Measurements from ENCODE around the gene TMEM115.

- TF ChIP-seq CTCF (IDR thresholded peaks at IDR 0.05; ENCODE audit: insufficient read depth, low read length) (no peak), REST (IDR thresholded peaks at IDR 0.05; ENCODE audit: insufficient replicate concordance, low read depth) (no peak)
Measured at GRCh38 chr3:50355829-50356552, 3.3 kb downstream of the TMEM115 start.

All from HL-60 (cell line).